Breast epithelium (tissue), 3 donors: ENCODE measurements around the gene SLC6A8.

Experiments used
- CTCF ChIP-seq, 3 donors: fragments of 450-650 bp; IDR thresholded peaks; one replicate each; pipeline ENCODE4 v1.5.1; 2016 to 2017; ENCODE audit warnings: antibody characterized with exemption in 3 of 3, mild to moderate bottlenecking in 3 of 3, moderate library complexity in 3 of 3
- POLR2A ChIP-seq: fragments of 450-650 bp; IDR thresholded peaks from one replicate; pipeline ENCODE4 v1.6.1; 2016; ENCODE audit warnings: antibody characterized with exemption, mild to moderate bottlenecking, moderate library complexity
- POLR2AphosphoS5 ChIP-seq, 3 donors: sonication (generic); formaldehyde crosslinking; IDR thresholded peaks; one replicate each; pipeline ENCODE4 v1.6.1; 2017; ENCODE audit warnings: antibody characterized with exemption in 3 of 3

GRCh38 chrX:153640045-153640686 lies 47.6 kb upstream of the SLC6A8 start:
- TF ChIP-seq POLR2AphosphoS5 (IDR thresholded peaks at IDR 0.05) (no peak), CTCF (IDR thresholded peaks at IDR 0.05) (no peak), POLR2A (no peak)
